GM12801 (cell line): ENCODE results near the gene FBXO48.

ENCODE experiments used
- TF ChIP-seq, protein P1 (sequence below): IDR thresholded peaks from one replicate; pipeline ENCODE4 v1.5.1; 2011; ENCODE audit warnings: control low read depth; ENCODE audit not compliant: insufficient read length; ENCODE audit errors: extremely low read depth

FBXO48 gene

DNA sequence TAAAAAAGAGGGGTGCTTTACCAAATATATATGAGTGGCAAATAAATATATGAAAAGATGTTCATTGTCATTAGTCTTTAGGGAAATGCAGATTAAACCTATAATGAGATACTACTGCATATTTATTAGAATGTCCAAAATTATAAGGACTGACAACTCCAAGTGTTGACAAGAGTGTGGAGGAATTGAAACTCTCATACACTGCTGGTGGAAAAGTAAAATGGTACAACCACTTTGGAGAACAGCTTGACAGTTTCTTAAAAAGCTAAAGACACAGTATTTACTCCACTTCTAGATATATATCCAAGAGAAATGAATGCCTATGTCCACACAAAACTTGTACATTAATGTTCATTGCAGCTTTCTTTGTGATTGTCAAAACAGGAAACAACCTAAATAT, 51.6 kb downstream of the FBXO48 start:
- TF ChIP-seq, protein P1, sequence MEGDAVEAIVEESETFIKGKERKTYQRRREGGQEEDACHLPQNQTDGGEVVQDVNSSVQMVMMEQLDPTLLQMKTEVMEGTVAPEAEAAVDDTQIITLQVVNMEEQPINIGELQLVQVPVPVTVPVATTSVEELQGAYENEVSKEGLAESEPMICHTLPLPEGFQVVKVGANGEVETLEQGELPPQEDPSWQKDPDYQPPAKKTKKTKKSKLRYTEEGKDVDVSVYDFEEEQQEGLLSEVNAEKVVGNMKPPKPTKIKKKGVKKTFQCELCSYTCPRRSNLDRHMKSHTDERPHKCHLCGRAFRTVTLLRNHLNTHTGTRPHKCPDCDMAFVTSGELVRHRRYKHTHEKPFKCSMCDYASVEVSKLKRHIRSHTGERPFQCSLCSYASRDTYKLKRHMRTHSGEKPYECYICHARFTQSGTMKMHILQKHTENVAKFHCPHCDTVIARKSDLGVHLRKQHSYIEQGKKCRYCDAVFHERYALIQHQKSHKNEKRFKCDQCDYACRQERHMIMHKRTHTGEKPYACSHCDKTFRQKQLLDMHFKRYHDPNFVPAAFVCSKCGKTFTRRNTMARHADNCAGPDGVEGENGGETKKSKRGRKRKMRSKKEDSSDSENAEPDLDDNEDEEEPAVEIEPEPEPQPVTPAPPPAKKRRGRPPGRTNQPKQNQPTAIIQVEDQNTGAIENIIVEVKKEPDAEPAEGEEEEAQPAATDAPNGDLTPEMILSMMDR, result no peak

DNA sequence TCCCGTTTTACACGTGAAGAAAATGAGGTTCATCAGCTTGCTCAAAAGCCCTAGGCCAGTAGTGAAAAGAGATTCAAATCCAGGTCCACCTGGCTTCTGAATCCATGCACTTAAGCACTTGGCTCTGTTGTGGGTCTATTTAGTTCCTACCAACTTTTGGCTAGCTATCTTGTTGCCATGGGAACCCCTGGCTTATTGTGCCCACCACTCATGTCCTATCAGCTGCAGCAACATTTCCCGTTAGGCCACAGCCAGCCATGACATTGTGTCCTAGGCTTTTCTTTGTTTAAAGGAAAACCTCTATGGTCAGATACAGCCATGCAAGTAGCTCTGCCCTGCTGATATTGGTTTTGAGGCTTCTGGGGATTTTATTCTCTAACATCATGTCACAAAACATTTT, 52.2 kb downstream of the FBXO48 start:
- TF ChIP-seq, protein P1, result no peak

DNA sequence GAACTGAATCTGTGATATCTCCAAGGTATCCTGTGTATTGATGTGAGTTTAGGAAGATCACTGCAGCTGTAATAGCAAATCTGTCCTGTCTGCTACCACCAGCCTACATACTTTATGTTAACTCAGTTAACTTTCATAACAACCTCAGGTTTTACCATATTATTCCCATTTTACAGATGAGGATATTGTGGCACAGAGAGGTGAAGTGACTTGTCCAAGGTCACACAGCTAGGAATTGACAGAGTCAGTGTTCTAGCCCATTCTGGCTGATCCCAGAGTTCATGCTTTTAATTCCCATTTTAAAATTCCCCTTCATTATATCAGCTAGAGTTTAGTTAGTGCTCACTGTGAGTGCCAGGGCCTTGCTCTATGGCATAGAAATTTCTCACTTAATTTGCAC, 52.6 kb downstream of the FBXO48 start:
- TF ChIP-seq, protein P1, result no peak

DNA sequence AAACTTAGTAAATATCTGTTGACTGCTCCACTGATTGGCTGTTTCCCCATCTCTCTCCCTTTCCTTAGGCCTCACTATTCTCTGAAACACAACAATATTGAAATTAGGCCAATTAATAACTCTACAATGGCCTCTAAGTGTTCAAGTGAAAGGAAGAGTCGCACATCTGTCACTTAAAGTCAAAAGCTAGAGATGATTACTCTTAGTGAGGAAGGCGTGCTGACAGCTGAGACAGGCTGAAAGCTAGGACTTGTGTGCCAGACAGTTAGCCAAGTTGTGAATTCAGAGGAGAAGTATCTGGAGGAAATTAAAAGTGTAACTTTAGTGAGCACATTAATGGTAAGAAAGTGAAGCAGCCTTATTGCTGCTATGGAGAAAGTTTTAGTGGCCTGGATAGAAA, 53.6 kb downstream of the FBXO48 start:
- TF ChIP-seq, protein P1, result no peak

DNA sequence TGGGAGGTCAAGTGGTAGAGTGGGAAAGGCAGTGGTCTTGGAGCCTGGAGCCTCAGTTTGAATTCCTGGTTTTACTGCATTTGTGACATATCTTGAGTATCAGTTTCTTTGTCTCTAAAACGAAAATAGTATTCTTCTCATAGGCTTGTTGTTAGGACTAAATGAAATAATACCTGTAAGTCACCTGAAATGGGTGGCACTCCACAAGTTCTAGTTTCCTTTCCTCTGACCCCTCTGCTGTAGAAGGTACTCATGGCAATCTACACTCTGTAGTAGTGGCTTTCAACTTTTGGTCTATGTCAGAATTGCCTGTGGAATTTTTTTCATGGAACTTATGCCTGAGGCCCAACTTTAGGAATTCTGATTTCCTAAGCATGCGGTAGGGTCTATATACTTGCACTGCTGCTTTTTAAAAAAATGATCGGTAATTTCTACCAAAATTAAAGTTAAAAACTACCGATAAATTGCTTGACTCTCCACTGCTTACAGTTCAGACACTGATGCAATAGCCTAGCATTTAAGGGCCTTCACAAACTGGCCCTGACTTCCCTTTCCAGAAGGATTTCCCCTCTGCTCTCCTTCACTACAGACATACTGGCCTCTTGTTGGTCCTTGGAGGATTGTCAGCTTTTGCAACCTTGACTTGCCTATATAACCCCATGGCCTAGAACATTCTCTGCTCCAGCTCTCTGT, 54.8 kb downstream of the FBXO48 start:
- TF ChIP-seq, protein P1, result no peak

DNA sequence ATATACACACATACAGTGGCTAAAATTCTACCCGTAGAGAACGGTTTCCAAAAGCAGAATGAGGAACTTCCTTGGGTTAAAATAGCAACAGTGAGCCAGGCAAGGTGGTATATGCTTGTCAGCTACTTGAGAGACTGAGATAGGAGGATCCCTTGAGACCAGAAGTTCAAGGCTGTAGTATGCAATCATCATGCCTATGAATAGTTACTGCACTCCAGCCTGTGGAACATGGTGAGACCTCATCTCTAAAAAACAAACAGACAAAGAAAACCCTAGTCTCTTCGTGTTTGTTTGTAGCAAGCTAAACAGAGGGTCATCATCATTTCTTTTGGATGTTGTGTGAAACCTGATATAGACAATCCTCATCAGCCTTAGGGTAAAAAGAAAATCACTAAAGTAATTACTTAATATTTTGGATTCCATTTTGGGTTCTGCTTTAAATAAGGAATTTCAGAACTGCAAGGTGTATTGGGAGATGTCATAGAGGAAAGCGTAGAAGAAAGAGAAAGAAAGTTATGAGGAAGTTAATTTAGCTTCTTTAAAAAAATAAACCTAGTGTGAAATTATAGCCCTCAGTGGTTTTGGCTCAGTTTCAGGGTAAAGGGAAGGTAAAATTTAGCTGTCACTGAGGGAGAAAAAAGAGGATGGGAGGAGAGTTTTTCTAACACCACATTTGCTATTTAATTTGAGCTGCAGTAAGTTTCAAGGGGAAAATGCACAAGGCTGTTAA, 55.5 kb downstream of the FBXO48 start:
- TF ChIP-seq, protein P1, result no peak
